ENCODE results near the gene PROX1.

PROX1 gene

GRCh38 chr1:213980906-213981305, 6.9 kb upstream of the PROX1 start:
- DNase-seq (ENCODE audit: low read depth): no peak

- no peak for DNase-seq (ENCODE audit: low read depth)
These were observed 5.5 kb upstream of the PROX1 start for GRCh38 chr1:213982289-213982671.

GRCh38 chr1:213982672-213983492, 4.9 kb upstream of the PROX1 start:
- DNase-seq (ENCODE audit: low read depth): no peak

GRCh38 chr1:213983493-213984386, 4.0 kb upstream of the PROX1 start:
- DNase-seq (ENCODE audit: low read depth): no peak

GRCh38 chr1:213984387-213985208, 3.2 kb upstream of the PROX1 start:
- DNase-seq (ENCODE audit: low read depth): no peak

GRCh38 chr1:213985209-213986019, 2.4 kb upstream of the PROX1 start:
- DNase-seq (ENCODE audit: low read depth): no peak

- no peak for DNase-seq (ENCODE audit: low read depth)
These were observed 1.5 kb upstream of the PROX1 start for GRCh38 chr1:213986020-213986924.

- no peak for DNase-seq (ENCODE audit: low read depth)
These were observed 885 bp upstream of the PROX1 start for GRCh38 chr1:213986925-213987250.

- DNase-seq (ENCODE audit: low read depth): no peak
These were observed 299 bp upstream of the PROX1 start for GRCh38 chr1:213987422-213987926.

GRCh38 chr1:213988507-213989001, 781 bp downstream of the PROX1 start:
- DNase-seq (ENCODE audit: low read depth): no peak

- no peak for DNase-seq (ENCODE audit: low read depth)
These were observed 1.5 kb downstream of the PROX1 start for GRCh38 chr1:213989002-213989855.

GRCh38 chr1:213993929-213994328, 6.2 kb downstream of the PROX1 start:
- DNase-seq (ENCODE audit: low read depth): no peak

- no peak for DNase-seq (ENCODE audit: low read depth)
These were observed 7.1 kb downstream of the PROX1 start for GRCh38 chr1:213994888-213995287.

GRCh38 chr1:213995603-213996002, 7.8 kb downstream of the PROX1 start:
- DNase-seq (ENCODE audit: low read depth): no peak

GRCh38 chr1:213996320-213997037, 8.7 kb downstream of the PROX1 start:
- no peak for DNase-seq (ENCODE audit: low read depth)

- DNase-seq (ENCODE audit: low read depth): no peak
These were observed 9.4 kb downstream of the PROX1 start for GRCh38 chr1:213997038-213997771.

GRCh38 chr1:213997772-213998107, 10.0 kb downstream of the PROX1 start:
- no peak for DNase-seq (ENCODE audit: low read depth)

- no peak for DNase-seq (ENCODE audit: low read depth)
These were observed 11.0 kb downstream of the PROX1 start for GRCh38 chr1:213998785-213999184.
